Esophagus (tissue), 2 donors: Measurements from ENCODE around the gene SERTAD3. TPM values are rescaled to one million over a fixed set of nuclear protein-coding genes. Genes with fewer than 3 reads are reported as not detected.
A peak's percentile ranks its signal among the peaks of the same experiment; 100 is the strongest.
"Not testable (repeated sequence)": the region's sequence is repeated elsewhere in the genome, so short reads cannot be mapped to it uniquely, and the experiment has no call there.

ENCODE experiments used
- H3K27ac ChIP-seq, 2 donors: one replicate each; pipeline ENCODE4 v1.5.1; 2013; ENCODE audit warnings: low read depth in 2 of 2, mild to moderate bottlenecking in 2 of 2, inconsistent platforms in 1 of 2, low read length in 1 of 2, moderate library complexity in 1 of 2
- H3K27me3 ChIP-seq, 2 donors: one replicate each; pipeline ENCODE4 v1.6.1; 2013; ENCODE audit warnings: low read length in 2 of 2, control low read depth in 1 of 2, mild to moderate bottlenecking in 1 of 2; ENCODE audit not compliant: insufficient read depth in 2 of 2, control insufficient read depth in 1 of 2
- H3K36me3 ChIP-seq, 2 donors: one replicate each; pipeline ENCODE4 v1.6.1; 2013; ENCODE audit warnings: low read length in 1 of 2; ENCODE audit not compliant: control insufficient read depth in 2 of 2, insufficient read depth in 2 of 2
- H3K4me1 ChIP-seq, 2 donors: one replicate each; pipeline ENCODE4 v1.6.1; 2013; ENCODE audit warnings: low read length in 1 of 2; ENCODE audit not compliant: control insufficient read depth in 2 of 2, insufficient read depth in 2 of 2
- H3K4me3 ChIP-seq, 2 donors: one replicate each; pipeline ENCODE4 v1.5.1; 2013; ENCODE audit warnings: low read length in 2 of 2, mild to moderate bottlenecking in 2 of 2, low read depth in 1 of 2, moderate library complexity in 1 of 2
- H3K9me3 ChIP-seq, 2 donors: one replicate each; pipeline ENCODE4 v1.6.1; 2013; ENCODE audit warnings: mild to moderate bottlenecking in 2 of 2, low read depth in 1 of 2, low read length in 1 of 2, moderate library complexity in 1 of 2; ENCODE audit not compliant: control insufficient read depth in 2 of 2, insufficient read depth in 1 of 2
- WGBS, 2 donors: extraction: QIAGEN DNeasy Blood & Tissue Kit; methylation state at CpG; one replicate each; pipeline ENCODE4 v1.1.7; 2013; 5-methylcytosine and 5-hydroxymethylcytosine counted together
- polyA plus RNA-seq, 2 donors: library from polyadenylated mRNA; stranded (reverse); fragments of 200-250 nt; gene quantifications; one replicate each; pipeline ENCODE4 v1.2.3, GENCODE V29; 2013
- donor health status: healthy with polysubstance abuse.
- donor health status: Bipolar disorder and iron deficiency.

Gene SERTAD3
- polyA plus RNA-seq, 2 donors = 12.2 to 19.1 TPM

DNA sequence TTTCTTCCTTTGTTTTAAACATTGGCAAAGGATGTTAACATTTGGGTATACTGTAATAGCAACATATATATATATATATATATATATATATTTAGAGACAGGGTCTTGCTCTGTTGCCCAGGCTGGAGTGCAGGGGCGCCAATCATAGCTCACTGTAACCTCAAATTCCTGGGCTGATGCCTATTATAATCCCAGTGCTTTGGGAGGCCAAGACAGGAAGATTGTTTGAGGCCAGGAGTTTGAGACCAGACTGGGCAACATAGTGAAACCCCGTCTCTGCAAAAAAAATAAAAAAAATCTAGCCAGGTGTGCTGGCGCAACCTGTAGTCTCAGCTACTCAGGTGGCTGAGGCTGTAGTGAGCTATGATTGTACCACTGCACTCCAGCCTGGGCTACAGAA, 16.1 kb upstream of the SERTAD3 start:
- Histone ChIP-seq H3K4me1 (peaks cover 0 to 2% of the 10 kb centered on the region in 2 donors), H3K36me3 (peaks cover 3 to 7% of the 10 kb centered on the region in 2 donors), H3K4me3 (no peak overlapping the region), H3K9me3 (no peaks in the 10 kb centered on the region), H3K27me3 (no peaks in the 10 kb centered on the region), H3K27ac (no peak overlapping the region)
- WGBS, 2 donors = 79 to 90% methylated on average over 3 of the region's 3 CpGs

DNA sequence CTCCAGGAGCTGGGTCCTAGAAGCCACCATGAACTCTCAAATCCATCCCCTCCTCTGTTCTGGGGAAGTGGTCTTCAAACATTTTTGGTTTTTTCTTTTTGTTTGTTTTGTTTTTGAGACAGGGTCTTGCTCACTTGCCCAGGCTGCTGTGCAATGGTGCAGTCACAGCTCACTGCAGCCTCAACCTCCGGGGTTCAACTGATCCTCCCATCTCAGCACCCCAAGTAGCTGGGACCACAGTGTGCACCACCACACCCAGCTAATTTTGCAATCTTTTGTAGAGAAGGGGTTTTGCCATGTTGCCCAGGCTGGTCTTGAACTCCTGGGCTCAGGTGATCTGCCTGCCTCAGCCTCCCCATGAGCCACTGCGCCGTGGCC, 14.5 kb upstream of the SERTAD3 start:
- no peaks in the 10 kb centered on the region for H3K4me1 ChIP-seq
- no peak overlapping the region for H3K27ac ChIP-seq
- no peaks in the 10 kb centered on the region for H3K9me3 ChIP-seq
- 95 to 97% methylated on average over 3 of the region's 3 CpGs for WGBS, 2 donors
- no peak overlapping the region for H3K4me3 ChIP-seq
- peaks cover 3 to 7% of the 10 kb centered on the region in 2 donors for H3K36me3 ChIP-seq
- no peaks in the 10 kb centered on the region for H3K27me3 ChIP-seq

DNA sequence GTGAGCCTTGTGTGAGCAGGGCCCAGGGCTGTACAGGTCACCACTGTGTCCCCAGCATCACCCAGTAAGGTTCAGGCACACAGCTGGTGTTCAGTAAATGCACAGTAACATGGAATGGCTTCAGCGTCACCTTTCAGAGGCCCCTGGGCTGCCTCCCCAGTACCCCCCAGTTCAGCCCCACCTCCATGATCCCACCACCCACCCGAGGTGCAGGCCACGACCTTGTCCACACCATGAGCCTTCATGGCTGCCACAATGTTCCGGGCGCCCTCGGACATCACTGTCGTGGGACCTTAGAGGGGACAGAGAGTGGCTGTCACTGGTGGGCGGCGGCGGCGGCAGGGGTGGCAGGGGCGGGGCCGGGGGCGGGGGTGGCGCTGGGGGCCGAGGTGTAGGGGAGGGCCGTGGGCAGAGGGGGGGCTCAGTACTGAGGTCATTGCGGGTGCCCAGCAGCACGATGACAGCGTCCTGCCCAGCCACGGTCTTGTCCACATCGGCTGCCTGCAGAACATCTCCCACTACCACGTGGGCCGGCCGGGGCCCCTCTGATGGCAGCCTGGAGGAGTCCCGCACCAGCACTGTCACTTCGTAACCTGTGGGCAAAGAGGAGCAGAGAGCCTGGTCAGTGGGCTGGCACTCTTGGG, 13.9 kb upstream of the SERTAD3 start:
- 88 to 89% methylated on average over 20 to 27 of the region's 27 CpGs for WGBS, 2 donors
- peaks cover 3 to 7% of the 10 kb centered on the region in 2 donors for H3K36me3 ChIP-seq
- H3K27me3 ChIP-seq = no peaks in the 10 kb centered on the region
- H3K4me3 ChIP-seq = no peak overlapping the region
- H3K4me1 ChIP-seq = no peaks in the 10 kb centered on the region
- no peak overlapping the region for H3K27ac ChIP-seq
- H3K9me3 ChIP-seq = no peaks in the 10 kb centered on the region

DNA sequence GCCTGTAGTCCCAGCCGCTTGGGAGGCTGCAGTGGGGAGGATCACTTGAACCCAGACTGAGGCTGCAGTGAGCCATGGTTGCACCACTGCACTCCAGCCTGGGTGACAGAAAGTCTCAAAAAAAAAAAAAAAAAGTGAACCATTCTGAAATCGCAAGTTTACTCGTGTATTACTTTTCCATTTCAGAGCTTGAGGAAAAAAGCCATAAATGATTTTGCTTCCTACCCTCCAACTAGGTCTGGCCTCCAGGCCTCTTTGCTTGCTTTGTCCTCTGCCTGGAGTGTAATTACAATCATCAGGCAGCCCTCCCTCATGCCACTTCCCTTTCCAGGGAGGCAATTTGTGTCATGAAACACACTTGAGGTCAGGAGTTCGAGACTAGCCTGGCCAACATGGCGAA, 12.9 kb upstream of the SERTAD3 start:
- Histone ChIP-seq H3K27me3 (no peaks in the 10 kb centered on the region), H3K36me3 (peaks cover 3 to 7% of the 10 kb centered on the region in 2 donors)
- 81 to 89% methylated on average over 5 of the region's 5 CpGs for WGBS, 2 donors

DNA sequence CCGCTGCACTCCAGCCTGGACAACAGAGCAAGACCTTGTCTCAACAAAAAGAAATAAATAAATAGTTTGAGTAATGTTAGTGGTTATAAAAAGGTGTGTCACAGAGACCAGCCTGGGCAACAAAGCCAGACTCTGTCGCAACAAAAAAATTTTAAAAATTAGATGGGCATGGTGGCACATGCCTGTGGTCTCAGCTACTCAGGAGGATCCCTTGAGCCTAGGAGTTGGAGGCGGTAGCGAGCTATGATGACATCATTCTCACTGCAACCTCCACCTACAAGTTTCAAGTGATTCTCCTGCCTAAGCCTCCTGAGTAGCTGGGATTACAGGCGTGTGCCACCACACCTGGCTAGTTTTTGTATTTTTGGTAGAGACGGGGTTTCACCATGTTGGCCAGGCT, 9.8 kb upstream of the SERTAD3 start:
- not testable (repeated sequence) for H3K27me3 ChIP-seq, H3K9me3 ChIP-seq, H3K36me3 ChIP-seq, H3K4me1 ChIP-seq, H3K4me3 ChIP-seq
- peak overlapping the region in 1 of 2 donors; percentile 17 for H3K27ac ChIP-seq
- 77 to 85% methylated on average over 6 of the region's 6 CpGs for WGBS, 2 donors

More for the DNA sequence above, 12.9 kb upstream of the SERTAD3 start:
- Histone ChIP-seq H3K4me3 (no peak overlapping the region), H3K27ac (no peak overlapping the region), H3K9me3 (no peaks in the 10 kb centered on the region), H3K4me1 (no peaks in the 10 kb centered on the region)

DNA sequence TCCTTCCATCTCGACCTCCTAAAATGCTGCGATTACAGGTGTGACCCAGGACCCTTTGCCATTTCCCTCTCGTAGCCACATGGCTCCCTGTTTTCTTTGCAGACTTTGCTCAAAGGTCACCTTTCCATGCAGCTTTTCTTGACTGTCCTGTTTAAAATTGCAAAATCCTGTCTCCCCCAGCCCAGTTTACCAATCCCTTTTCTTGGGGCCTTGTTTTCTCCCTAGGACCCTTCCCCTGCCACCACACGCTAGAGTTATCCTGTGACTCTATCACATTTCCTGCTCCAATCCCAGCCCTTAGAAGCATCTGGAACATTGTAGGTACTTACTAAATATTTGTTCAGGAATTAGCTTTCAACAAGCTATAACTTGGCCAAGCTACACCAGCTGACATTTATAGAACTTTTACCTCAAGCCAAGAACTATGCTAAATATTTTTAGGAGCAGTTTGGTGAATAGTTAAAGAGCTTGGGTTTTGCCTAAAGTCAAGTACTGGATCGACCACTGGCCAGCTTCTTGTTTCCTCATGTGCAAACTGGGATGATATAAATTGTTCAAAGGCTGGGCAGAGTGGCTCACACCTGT, 9.1 kb upstream of the SERTAD3 start:
- Histone ChIP-seq H3K27me3 (no peaks in the 10 kb centered on the region), H3K9me3 (no peaks in the 10 kb centered on the region), H3K27ac (peak overlapping the region; percentile 17 to 40), H3K4me1 (no peaks in the 10 kb centered on the region), H3K4me3 (no peak overlapping the region), H3K36me3 (peaks cover 3 to 10% of the 10 kb centered on the region in 2 donors)
- WGBS, 2 donors = 53 to 75% methylated on average over 5 of the region's 5 CpGs

DNA sequence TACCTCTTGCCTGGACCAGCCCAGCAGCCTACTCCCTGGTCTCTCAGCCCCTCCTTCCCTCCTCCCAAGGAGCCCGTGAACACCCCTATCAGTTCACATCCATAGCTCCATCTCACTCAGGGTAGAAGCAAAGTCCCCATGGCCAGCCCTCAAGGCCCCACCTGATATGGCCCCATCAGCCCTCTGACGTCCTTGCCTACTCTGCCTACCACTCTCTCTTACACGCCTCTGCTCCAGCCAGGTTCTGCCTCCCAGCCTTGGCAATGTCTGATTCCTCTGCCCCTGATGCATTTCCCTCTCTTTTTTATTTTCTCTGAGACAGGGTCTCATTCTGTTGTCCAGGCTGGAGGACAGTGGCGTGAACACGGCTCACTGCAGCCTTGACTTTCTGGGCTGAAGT, 7.9 kb upstream of the SERTAD3 start:
- peaks cover 0 to 10% of the 10 kb centered on the region in 2 donors for H3K36me3 ChIP-seq
- no peaks in the 10 kb centered on the region for H3K4me1 ChIP-seq
- no peaks in the 10 kb centered on the region for H3K27me3 ChIP-seq
- no peaks in the 10 kb centered on the region for H3K9me3 ChIP-seq
- H3K4me3 ChIP-seq = no peak overlapping the region
- 71 to 73% methylated on average over 5 of the region's 5 CpGs for WGBS, 2 donors
- no peak overlapping the region for H3K27ac ChIP-seq

DNA sequence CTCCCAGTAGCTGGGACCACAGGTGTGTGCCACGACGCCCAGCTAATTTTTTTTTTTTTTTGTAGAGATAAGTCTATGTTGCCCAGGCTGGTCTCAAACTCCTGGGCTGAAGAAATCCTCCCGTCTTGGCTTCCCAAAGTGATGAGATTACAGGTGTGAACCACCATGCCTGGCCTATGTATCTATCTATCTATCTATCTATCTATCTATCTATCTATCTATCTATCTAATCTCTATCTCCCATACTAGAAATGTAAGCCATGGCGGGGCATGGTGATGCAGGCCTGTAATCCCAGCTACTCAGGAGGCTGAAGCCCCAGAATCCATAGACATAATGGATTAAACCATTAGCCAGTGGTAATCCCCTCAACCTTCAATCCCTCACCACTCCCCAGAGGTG, 6.5 kb upstream of the SERTAD3 start:
- Histone ChIP-seq H3K4me3 (no peak overlapping the region), H3K36me3 (peaks cover 0 to 10% of the 10 kb centered on the region in 2 donors), H3K9me3 (no peaks in the 10 kb centered on the region), H3K27me3 (no peaks in the 10 kb centered on the region), H3K4me1 (no peaks in the 10 kb centered on the region), H3K27ac (no peak overlapping the region)
- 92 to 94% methylated on average over 4 of the region's 4 CpGs for WGBS, 2 donors

DNA sequence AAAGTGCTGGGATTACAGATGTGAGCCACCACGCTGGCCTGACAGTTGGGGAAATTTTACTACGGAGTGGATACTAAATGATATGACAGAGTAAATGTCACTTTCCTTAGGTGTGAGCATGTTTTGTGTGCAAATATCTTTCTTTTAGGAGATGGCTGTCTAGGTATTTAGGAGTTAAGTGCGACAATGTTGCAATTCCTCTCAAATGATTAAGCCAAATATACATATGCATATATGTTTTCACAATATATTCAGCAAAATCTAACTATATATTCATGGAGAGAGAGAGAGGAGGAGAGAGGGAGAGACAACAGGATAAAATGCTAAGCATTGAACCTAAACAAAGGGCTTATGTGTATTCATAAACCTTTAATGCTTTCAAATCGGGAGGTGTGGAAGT, 5.4 kb upstream of the SERTAD3 start:
- Histone ChIP-seq H3K27ac (no peak overlapping the region), H3K4me3 (no peak overlapping the region), H3K4me1 (no peaks in the 10 kb centered on the region), H3K36me3 (peaks cover 0 to 10% of the 10 kb centered on the region in 2 donors), H3K27me3 (no peaks in the 10 kb centered on the region), H3K9me3 (no peaks in the 10 kb centered on the region)
- WGBS, 2 donors = 85 to 87% methylated on average over 4 of the region's 4 CpGs

DNA sequence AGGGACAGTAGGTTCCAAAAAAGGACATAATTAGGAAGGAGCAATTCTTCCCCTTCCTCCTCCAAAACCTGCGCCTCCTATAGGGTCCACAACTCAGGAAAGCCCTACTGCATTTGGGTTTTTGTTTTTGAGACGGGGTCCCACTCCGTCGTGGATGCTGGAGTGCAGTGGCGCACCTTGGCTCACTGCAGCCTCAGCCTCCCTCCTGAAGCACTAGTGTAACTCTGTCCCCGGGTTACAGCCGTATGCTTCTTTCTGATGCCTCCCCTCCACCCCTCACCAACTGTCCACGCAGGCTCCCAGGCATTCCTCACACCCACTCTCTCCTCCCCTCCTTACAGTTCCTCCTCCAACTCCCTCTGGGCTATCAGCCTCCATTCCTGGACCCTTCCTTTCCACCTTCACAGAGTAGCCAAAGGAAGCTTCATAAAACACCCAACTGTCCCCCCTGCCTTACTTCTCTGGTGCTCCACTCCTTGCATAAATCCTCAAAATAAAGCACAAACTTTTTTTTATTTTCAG, 2.2 kb upstream of the SERTAD3 start:
- Histone ChIP-seq H3K4me1 (peaks cover 0 to 2% of the 10 kb centered on the region in 2 donors), H3K27me3 (no peaks in the 10 kb centered on the region), H3K4me3 (no peak overlapping the region), H3K9me3 (no peaks in the 10 kb centered on the region), H3K36me3 (peaks cover 6 to 17% of the 10 kb centered on the region in 2 donors), H3K27ac (peak overlapping the region in 1 of 2 donors; percentile 24)
- WGBS, 2 donors = 80 to 81% methylated on average over 8 of the region's 8 CpGs
